HepG2 (cell line): ENCODE data around the gene JAK1. TPM values are rescaled to one million over a fixed set of nuclear protein-coding genes. Genes with fewer than 3 reads are reported as not detected.
A peak's percentile ranks its signal among the peaks of the same experiment; 100 is the strongest.

Experiments
- ASH2L ChIP-seq: fragments of 300-600, 200-600 bp; sonication (generic); IDR thresholded peaks from 2 replicates; pipeline ENCODE4 v1.7.0; 2017; ENCODE audit warnings: low read depth, mild to moderate bottlenecking, moderate library complexity, mixed read lengths, low read length; ENCODE audit not compliant: insufficient read length
- ATF7-NPFF ChIP-seq: sonication (generic); formaldehyde crosslinking; IDR thresholded peaks from 2 replicates; pipeline ENCODE4 v1.8.1; 2023; ENCODE audit warnings: mild to moderate bottlenecking, low read depth, missing genetic modification reagents, moderate library complexity
- CREM ChIP-seq, 2 experiments: sonication (generic) in 1 of 2; formaldehyde crosslinking in 1 of 2; IDR thresholded peaks; 2 replicates each; pipeline versions ENCODE4 v1.4.0 to v1.6.1; 2016 to 2020; ENCODE audit warnings: antibody characterized with exemption in 1 of 2, mild to moderate bottlenecking in 1 of 2, missing genetic modification reagents in 1 of 2
- ETV6 ChIP-seq: sonication (generic); formaldehyde crosslinking; conservative IDR thresholded peaks from 2 replicates; pipeline ENCODE4 v1.4.0; 2020; ENCODE audit warnings: missing genetic modification reagents
- GLI4 ChIP-seq: sonication (generic); formaldehyde crosslinking; IDR thresholded peaks from 2 replicates; pipeline ENCODE4 v1.5.1; 2020; ENCODE audit warnings: missing genetic modification reagents, mild to moderate bottlenecking, moderate library complexity, borderline replicate concordance
- HHEX ChIP-seq: IDR thresholded peaks from 2 replicates; pipeline ENCODE4 v1.6.1; 2016; ENCODE audit warnings: control low read depth
- MBD4 ChIP-seq: IDR thresholded peaks from 2 replicates; pipeline ENCODE4 v1.6.1; 2012; ENCODE audit warnings: low read length, inconsistent platforms, borderline replicate concordance
- MZF1 ChIP-seq: sonication (generic); formaldehyde crosslinking; IDR thresholded peaks from 2 replicates; pipeline ENCODE4 v1.8.1; 2023; ENCODE audit warnings: mild to moderate bottlenecking, missing genetic modification reagents, borderline replicate concordance
- NCOR1 ChIP-seq: fragments of 200-600 bp; sonication (generic); IDR thresholded peaks from 2 replicates; pipeline ENCODE4 v1.7.0; 2017; ENCODE audit warnings: antibody characterized with exemption, low read length, borderline replicate concordance
- NFE2L1 ChIP-seq: sonication (generic); formaldehyde crosslinking; IDR thresholded peaks from 2 replicates; pipeline ENCODE4 v1.4.0; 2020; ENCODE audit warnings: missing genetic modification reagents, mild to moderate bottlenecking, borderline replicate concordance
- POLR2G ChIP-seq: fragments of 200-400 bp; formaldehyde crosslinking; IDR thresholded peaks from 2 replicates; pipeline ENCODE4 v1.6.1; 2018; ENCODE audit warnings: mild to moderate bottlenecking, low read depth, low read length, moderate library complexity
- SKI ChIP-seq: fragments of 450-650 bp; IDR thresholded peaks from one replicate; pipeline ENCODE4 v1.6.1; 2018; ENCODE audit warnings: mild to moderate bottlenecking; ENCODE audit not compliant: partially characterized antibody
- SMARCE1 ChIP-seq: fragments of 450-650 bp; IDR thresholded peaks from 2 replicates; pipeline ENCODE4 v1.6.1; 2017; ENCODE audit warnings: borderline replicate concordance
- SP140L ChIP-seq: sonication (generic); formaldehyde crosslinking; IDR thresholded peaks from 2 replicates; pipeline ENCODE4 v1.4.0; 2020; ENCODE audit warnings: missing genetic modification reagents, borderline replicate concordance
- TEAD3 ChIP-seq: optimal IDR thresholded peaks from 2 replicates; pipeline ENCODE3; 2016; ENCODE audit warnings: borderline replicate concordance
- ZBTB7B ChIP-seq: sonication (generic); formaldehyde crosslinking; IDR thresholded peaks from 2 replicates; pipeline ENCODE4 v1.4.0; 2020; ENCODE audit warnings: missing genetic modification reagents
- ZNF143 ChIP-seq: sonication (generic); formaldehyde crosslinking; IDR thresholded peaks from 2 replicates; pipeline ENCODE4 v1.4.0; 2020; ENCODE audit warnings: missing genetic modification reagents
- ZNF253 ChIP-seq: sonication (generic); formaldehyde crosslinking; IDR thresholded peaks from 2 replicates; pipeline ENCODE4 v1.8.0; 2022; ENCODE audit warnings: mild to moderate bottlenecking, missing genetic modification reagents, borderline replicate concordance
- ZNF337 ChIP-seq: sonication (generic); formaldehyde crosslinking; IDR thresholded peaks from 2 replicates; pipeline ENCODE4 v1.5.1; 2020; ENCODE audit warnings: missing genetic modification reagents, low read depth, mild to moderate bottlenecking, borderline replicate concordance
- ZNF484 ChIP-seq: sonication (generic); formaldehyde crosslinking; IDR thresholded peaks from 2 replicates; pipeline ENCODE4 v1.5.1; 2020; ENCODE audit warnings: mild to moderate bottlenecking, low read depth, missing genetic modification reagents, borderline replicate concordance
- ZNF552 ChIP-seq: sonication (generic); formaldehyde crosslinking; IDR thresholded peaks from 2 replicates; pipeline ENCODE4 v1.9.0; 2022; ENCODE audit warnings: missing genetic modification reagents, mild to moderate bottlenecking, borderline replicate concordance
- ZNF558 ChIP-seq: sonication (generic); formaldehyde crosslinking; IDR thresholded peaks from 2 replicates; pipeline ENCODE4 v1.9.0; 2022; ENCODE audit warnings: mild to moderate bottlenecking, missing genetic modification reagents, borderline replicate concordance
- ZSCAN25 ChIP-seq: sonication (generic); formaldehyde crosslinking; IDR thresholded peaks from 2 replicates; pipeline ENCODE4 v1.8.0; 2022; ENCODE audit warnings: mild to moderate bottlenecking, missing genetic modification reagents
- ZSCAN31 ChIP-seq: sonication (generic); formaldehyde crosslinking; IDR thresholded peaks from 2 replicates; pipeline ENCODE4 v1.5.0; 2020; ENCODE audit warnings: low read depth, mild to moderate bottlenecking, missing genetic modification reagents
- polyA plus RNA-seq, 8 experiments: library from polyadenylated mRNA; depleted of rRNA in 3 of 8; stranded (reverse) in 7 of 8; unstranded in 1 of 8; fragments of >200 nt; fragmentation: Illumina TruSeq in 4 of 8; extraction: Trizol in 4 of 8; gene quantifications; 2 replicates each; pipeline versions ENCODE4 v1.2.1 to v1.2.3, GENCODE V29; 2011 to 2016; ENCODE audit warnings: low read depth in 4 of 8, missing spikeins in 1 of 8, mixed read lengths in 1 of 8; ENCODE audit not compliant: insufficient read depth in 1 of 8
- total RNA-seq, 5 experiments: library from RNA; depleted of rRNA; stranded (reverse); fragments of >200 nt; fragmentation: Illumina TruSeq; extraction: Trizol; gene quantifications; 2 replicates each; pipeline ENCODE4 v1.2.3, GENCODE V29; 2016; ENCODE audit warnings: low read depth in 1 of 5
- TF ChIP-seq, protein P1 (sequence below): sonication (generic); formaldehyde crosslinking; IDR thresholded peaks from 2 replicates; pipeline ENCODE4 v1.9.0; 2021; ENCODE audit warnings: missing genetic modification reagents, mild to moderate bottlenecking, borderline replicate concordance
- TF ChIP-seq, protein P2 (sequence below): sonication (generic); formaldehyde crosslinking; IDR thresholded peaks from 2 replicates; pipeline ENCODE4 v1.4.0; 2020; ENCODE audit warnings: missing genetic modification reagents

Gene JAK1
- total and polyA plus RNA-seq, 2 of the 13 experiments (the other 11 are each of a cell fraction or from before 2014, with no cell fraction given): 23.9 to 42.4 TPM

DNA sequence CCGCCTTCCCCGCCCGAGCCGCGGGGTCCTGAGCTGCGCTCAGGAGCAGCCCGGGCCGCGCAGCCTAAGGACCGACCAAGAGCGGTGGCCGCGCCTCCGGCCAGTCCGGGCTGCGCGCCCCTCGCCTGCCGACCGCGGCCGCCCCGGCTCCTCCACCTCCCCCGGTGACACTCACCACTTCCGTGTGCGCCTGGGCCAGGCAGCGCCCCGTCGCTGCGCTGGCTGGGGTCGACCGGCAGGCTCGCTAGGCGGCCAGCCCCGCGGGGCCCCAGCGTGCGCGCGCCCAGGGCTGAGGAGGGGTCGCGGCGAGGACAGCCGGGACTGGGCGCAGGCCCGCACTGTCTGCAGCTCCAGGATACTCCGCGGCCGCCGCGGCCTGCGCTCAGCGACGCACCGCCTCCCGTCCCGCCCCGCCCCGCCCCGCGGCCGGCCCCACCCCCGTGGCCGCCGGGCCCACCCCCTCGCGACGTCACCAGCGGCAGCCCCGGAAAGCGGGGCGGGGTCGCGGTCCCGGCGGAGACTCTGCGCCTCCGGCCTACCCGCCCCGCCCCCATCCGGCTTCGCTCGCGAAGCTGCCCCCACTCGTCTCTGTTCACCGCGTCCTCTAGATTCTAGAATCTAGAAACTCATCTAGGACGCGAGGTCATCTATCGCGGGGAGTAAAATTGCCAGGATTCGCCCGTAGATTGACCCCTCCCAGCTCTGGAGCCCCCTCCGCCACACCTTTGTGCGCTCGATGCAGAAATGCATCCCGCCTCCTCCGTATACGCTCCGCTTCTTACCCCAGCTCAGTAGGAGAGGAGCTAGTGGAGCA is at the start of gene JAK1 (continued):
- TF ChIP-seq, protein P1, sequence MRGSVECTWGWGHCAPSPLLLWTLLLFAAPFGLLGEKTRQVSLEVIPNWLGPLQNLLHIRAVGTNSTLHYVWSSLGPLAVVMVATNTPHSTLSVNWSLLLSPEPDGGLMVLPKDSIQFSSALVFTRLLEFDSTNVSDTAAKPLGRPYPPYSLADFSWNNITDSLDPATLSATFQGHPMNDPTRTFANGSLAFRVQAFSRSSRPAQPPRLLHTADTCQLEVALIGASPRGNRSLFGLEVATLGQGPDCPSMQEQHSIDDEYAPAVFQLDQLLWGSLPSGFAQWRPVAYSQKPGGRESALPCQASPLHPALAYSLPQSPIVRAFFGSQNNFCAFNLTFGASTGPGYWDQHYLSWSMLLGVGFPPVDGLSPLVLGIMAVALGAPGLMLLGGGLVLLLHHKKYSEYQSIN (CRISPR knock-in tag): no peak
- TF ChIP-seq ZSCAN31 (CRISPR knock-in tag): peak; percentile 83
- no peak for TF ChIP-seq ZNF143
- no peak for TF ChIP-seq SP140L (CRISPR knock-in tag)
- TF ChIP-seq ZNF552 (CRISPR knock-in tag): no peak
- TF ChIP-seq SKI: peak; percentile 59
- TF ChIP-seq, protein P2, sequence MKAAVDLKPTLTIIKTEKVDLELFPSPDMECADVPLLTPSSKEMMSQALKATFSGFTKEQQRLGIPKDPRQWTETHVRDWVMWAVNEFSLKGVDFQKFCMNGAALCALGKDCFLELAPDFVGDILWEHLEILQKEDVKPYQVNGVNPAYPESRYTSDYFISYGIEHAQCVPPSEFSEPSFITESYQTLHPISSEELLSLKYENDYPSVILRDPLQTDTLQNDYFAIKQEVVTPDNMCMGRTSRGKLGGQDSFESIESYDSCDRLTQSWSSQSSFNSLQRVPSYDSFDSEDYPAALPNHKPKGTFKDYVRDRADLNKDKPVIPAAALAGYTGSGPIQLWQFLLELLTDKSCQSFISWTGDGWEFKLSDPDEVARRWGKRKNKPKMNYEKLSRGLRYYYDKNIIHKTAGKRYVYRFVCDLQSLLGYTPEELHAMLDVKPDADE (CRISPR knock-in tag): 0 out of 2 replicates have a peak, but pooled peaks have one; percentile 53
- TF ChIP-seq MBD4: no peak
- no peak for TF ChIP-seq NFE2L1
- no peak for TF ChIP-seq ZBTB7B (CRISPR knock-in tag)
- no peak for TF ChIP-seq ZNF484 (CRISPR knock-in tag)
- TF ChIP-seq SMARCE1: no peak
- no peak for TF ChIP-seq GLI4 (CRISPR knock-in tag)
- TF ChIP-seq ZNF558 (CRISPR knock-in tag): no peak; the same call in 1 of the 2 replicates
- TF ChIP-seq TEAD3 (CRISPR knock-in tag): no peak
- TF ChIP-seq NCOR1: no peak; the same call in 1 of the 2 replicates
- TF ChIP-seq HHEX (CRISPR knock-in tag): no peak
- TF ChIP-seq MZF1 (CRISPR knock-in tag): no peak
- TF ChIP-seq ZNF253 (CRISPR knock-in tag): no peak
- TF ChIP-seq ATF7-NPFF (CRISPR knock-in tag): 0 out of 2 replicates have a peak, but pooled peaks have one; percentile 55
- TF ChIP-seq ETV6 (CRISPR knock-in tag): no peak
- peak; percentile 67 for TF ChIP-seq POLR2G
- peak; percentile 69 for TF ChIP-seq ASH2L
- no peak for TF ChIP-seq CREM (IDR thresholded peaks at IDR 0.05)
- TF ChIP-seq CREM (CRISPR knock-in tag; IDR thresholded peaks at IDR 0.05): no peak
- no peak for TF ChIP-seq ZNF337 (CRISPR knock-in tag)
- peak; percentile 36; the same call in 1 of the 2 replicates for TF ChIP-seq ZSCAN25 (CRISPR knock-in tag)
